C4-2B (cell line): Measurements from ENCODE around the gene NME5.

Experiments
- ZFX ChIP-seq: fragments of 450-650 bp; IDR thresholded peaks from 2 replicates; pipeline ENCODE4 v1.6.1; 2017
- TF ChIP-seq, protein P1 (sequence below): fragments of 450-650 bp; conservative IDR thresholded peaks from 2 replicates; pipeline ENCODE4 v1.5.1; 2017; ENCODE audit warnings: mild to moderate bottlenecking

DNA sequence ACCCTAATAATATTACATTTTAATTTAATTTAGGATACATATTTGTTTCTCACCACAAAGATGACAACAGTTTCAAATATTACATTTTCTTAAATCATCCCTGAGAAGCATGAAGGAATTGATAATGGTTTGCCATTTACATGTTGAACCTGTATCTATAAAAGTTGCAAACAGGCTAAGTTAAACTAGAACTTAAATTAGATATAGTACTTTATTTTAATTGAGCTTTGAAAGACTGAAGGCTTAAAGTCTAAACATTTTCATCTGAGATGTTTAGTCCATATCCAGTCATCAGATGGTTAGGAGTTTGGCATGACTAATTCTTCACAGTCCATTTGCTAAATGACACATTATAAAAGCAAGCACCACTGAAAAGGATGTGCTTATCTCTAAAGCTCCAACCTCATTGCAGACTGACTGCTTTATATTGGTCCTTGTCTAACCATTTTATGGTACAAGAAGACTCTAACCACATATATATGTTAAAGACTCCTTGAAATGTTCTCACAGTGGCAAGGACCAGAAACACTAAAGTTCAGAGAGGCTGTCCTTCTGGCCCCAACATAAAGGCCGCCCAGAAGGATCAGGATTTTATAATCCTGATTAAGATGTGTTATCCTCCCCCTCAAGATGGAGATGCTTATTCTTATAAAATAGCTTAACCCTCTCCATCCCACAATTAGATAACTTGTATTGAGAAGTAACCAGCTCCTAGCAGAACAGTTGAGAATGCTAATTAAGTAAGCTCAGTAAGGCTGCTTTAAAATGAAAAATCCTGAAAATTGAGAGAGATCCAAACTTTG, 29.6 kb downstream of the NME5 start:
- TF ChIP-seq, protein P1, sequence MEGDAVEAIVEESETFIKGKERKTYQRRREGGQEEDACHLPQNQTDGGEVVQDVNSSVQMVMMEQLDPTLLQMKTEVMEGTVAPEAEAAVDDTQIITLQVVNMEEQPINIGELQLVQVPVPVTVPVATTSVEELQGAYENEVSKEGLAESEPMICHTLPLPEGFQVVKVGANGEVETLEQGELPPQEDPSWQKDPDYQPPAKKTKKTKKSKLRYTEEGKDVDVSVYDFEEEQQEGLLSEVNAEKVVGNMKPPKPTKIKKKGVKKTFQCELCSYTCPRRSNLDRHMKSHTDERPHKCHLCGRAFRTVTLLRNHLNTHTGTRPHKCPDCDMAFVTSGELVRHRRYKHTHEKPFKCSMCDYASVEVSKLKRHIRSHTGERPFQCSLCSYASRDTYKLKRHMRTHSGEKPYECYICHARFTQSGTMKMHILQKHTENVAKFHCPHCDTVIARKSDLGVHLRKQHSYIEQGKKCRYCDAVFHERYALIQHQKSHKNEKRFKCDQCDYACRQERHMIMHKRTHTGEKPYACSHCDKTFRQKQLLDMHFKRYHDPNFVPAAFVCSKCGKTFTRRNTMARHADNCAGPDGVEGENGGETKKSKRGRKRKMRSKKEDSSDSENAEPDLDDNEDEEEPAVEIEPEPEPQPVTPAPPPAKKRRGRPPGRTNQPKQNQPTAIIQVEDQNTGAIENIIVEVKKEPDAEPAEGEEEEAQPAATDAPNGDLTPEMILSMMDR = no peak
- TF ChIP-seq ZFX = no peak
